NCI-H2171 treated with DMSO at 0.1 percent for 48 hours (cell line): Measurements from ENCODE around the gene MGAT3.

Experiments
- DNase-seq: peaks from one replicate; lab custom pipeline; 2025; lab: John Stamatoyannopoulos, UW

The MGAT3 gene

DNA sequence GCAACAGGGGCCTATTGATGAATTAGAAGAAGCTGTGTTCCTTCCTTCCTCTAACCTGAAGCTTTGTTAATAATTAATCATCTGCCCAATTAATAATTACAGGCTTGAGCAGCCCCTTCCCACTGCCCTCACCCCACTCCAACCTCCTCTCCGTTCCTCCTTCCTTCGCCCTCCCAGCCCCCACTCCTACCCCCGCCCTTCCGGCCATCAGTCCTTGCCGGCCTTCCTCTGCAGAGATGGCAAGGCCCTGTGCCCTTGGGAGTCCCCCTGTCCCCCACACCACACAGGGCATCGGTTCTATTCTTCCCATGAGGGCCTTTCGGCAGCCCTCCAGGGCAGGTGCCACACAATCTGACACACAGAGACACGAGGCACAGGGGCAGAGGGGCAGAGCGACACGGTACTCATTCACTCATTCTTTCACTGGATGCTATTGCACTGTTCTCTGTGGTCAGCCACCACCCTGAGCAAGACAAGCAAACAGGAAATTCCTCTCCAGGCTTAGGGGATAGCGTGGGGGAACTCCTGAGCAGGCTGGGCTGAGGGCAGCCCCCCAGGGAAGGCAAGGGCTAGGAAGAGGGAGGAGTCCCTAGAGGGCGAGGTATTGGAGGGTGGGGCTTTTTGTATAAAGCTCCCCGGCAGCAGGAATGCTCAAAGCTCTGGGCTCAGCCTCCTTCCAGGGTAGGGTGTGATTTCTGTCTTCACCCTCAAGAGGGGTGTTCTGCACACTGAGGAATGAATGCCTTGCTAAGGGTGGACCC is 14.7 kb downstream of the MGAT3 start:
- no peak for DNase-seq

DNA sequence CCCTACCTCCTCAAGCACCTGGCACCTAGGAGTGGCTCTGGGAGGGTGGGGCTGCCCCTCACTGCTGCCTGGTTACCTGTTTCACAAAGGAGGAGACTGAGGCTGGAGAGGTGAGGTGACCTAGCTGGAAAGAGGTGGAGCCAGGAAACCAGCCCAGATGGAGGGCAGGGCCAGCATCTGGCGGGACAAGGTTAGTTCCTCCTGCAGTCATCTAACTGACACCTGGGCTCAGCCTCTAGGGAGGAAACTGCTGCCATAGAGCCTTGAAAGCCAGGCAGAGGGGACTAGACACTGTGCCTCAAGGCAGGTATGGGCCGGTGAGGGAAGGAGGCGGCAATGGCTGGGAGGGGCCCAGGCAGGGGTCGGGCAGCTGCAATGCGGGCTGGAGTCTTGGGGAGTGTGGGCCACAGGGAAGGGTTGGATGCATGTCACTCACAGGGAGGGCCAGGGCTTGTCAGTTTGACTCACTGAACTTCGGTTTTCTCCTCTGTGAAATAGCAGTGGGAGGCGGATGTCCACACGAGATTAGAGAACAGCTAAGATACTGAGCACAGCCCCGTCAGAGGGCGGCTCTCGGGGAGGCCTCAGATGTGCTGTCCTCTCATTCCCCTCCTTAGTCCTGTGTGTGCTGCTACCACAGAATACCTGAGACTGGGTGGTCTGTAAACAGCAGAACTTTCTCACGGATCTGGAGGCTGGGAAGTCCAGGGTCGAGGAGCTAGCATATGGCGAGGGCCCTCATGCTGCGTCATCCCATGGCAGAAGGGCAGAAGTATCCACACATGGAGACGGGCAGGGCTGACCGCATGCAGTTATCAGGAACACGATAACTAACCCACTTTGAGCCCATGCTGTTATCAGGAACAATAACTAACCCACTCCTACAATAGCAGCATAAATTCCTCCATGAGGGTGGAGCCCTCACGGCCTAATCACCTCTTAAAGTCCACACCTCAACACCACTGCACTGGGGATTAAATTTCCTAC is 16.1 kb downstream of the MGAT3 start:
- DNase-seq: peak; percentile 89

DNA sequence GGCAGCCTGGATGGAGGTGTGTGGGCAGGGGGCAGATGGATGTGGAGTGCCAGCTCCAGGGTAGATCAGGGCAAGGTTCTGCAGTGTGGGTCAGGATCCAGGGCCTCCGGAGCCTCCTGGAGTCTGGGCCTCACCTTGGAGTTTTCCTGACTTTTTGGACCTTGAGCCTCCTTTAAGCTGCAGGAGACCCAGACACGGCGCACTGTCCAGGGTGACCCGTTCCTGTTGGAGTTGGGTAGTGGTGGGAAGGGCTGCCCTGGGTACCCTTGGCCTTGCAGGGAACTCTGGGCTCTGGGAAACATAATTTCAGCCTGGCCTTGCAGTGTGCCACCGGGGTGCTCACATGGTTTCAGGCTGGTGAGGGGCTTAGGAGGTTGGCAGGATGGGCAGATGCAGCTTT is 17.0 kb downstream of the MGAT3 start:
- DNase-seq: no peak

DNA sequence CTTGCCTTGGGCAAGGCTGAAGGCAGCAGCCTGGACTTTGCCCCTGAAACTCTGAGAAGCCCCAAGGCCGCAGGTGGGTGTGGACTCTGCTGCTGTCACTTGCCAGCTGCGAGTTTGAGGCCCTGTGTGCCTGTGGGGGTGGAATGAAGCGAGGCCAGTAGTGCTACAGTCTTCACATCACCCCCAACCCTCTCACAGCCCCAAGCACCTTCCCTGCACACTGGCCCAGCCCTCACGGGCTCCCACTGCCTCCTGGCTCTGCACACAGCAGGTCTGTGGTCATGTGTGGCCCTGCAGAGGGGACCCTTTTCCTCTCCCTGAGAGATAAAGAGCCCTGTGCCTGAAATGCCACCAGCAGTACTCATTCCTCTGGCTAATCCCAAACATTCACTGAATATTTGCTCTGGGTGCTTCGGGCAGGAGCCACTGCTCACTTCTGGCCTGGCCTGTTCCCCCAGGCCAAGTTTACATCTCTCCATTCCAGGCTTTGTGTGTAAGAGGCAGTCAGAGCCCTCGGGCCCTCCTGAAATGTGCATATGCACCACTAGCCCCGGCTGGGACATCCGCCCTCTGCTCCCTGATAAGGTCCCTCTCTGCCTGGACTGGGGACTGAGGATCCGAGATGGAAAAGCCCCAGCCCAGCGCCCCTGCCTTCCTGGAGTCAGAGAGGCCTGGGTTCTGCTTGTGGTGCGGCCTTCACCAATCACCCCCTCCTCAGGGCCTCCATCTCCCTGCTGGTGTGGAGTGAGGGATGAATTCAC is 17.7 kb downstream of the MGAT3 start:
- no peak for DNase-seq

DNA sequence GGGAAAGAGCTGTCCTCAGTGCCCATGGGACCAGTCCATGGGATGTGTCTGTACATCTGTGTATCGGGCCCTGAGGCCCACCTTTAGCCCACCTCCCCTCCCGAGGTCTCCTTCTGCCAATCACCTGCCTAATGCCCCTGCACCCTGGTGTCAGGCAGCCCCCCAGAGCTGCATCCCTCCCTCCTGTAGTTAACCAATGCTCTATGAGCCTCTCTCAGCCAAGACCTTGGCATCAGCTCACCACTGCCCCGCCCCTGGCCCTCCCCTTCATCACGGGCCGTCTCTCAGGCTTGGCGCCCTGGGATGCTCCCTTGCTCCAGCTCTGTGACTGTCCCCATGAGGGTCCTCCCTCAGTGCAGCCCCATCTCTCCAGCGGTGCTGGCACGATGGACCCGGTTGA is 18.5 kb downstream of the MGAT3 start:
- DNase-seq: no peak

DNA sequence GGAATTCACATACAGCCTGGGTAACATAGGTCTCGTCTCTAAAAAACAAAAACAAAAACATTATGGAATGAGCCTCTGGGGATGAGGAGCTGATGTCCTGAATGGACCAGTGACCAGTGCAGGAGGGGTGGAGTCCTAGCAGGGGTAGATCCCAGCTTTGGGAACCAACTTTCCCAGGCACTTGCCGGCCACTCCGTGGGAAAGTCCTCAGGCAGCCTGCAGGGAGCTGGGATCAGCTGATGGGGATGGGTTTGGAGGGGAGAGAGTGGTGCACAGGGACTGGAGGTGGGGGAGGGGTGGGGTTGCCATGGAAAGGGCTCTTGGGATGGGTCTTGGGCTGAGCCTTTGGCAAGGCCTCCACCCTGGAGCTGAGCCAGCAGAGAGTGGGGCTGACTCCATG is 19.1 kb downstream of the MGAT3 start:
- DNase-seq: no peak

DNA sequence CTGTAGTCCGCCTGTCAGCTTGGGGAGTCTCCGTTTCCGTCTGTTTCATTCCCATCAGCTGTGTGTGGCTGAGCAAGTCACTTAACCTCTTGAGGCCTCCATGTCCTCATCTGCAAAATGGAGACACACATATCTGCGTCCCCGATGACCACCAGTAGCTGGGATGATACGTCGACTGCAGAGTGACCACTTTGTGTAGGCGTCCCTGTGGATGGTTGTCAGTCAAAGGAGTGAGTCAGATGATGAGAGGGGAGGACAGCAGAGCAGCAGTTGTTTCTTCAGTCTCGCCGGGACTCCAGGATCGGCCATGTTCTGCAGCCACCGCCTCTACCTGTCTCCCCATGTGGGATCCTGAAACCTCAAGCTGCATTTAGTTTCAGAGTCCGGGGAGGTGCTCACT is 19.9 kb downstream of the MGAT3 start:
- DNase-seq: no peak

DNA sequence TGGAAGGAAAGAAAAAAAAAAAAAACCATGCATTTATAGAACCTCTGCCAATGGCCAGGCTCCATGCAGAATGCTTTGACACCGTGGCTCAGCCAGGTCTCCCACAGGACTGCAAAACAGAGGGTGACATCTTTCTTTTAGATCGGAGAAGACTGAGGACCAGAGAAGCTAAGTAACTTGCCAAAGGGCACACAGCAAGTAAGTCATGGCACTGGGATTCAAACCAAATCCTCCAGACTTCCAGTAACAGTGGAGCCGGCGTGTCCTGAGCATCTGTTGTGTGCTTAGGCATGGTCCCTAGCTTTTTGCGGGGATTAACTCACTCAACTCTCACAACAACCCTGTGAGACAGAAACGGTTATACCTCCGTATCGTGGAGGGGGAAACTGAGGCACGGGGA is 20.7 kb downstream of the MGAT3 start:
- no peak for DNase-seq

DNA sequence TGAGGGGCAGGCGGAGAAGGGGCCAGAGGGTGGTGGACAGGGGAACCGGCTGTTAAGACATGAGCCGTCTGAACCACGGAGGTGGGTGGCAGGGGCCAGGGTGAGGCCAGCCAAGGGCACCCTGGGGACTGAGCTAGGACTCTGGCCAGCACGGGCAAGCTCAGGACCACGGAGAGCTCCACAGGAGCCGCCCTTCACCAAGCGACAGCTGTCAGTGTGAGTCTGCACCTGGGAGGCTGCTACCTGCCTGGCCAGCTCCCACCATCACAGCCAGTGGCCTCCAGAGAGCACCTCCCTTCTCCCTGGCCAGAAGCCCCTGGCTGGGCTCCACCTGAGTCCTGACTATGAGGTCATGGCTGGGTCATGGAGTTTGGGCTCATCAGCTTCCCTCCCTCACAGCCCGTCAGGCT is 21.6 kb downstream of the MGAT3 start:
- DNase-seq: no peak

DNA sequence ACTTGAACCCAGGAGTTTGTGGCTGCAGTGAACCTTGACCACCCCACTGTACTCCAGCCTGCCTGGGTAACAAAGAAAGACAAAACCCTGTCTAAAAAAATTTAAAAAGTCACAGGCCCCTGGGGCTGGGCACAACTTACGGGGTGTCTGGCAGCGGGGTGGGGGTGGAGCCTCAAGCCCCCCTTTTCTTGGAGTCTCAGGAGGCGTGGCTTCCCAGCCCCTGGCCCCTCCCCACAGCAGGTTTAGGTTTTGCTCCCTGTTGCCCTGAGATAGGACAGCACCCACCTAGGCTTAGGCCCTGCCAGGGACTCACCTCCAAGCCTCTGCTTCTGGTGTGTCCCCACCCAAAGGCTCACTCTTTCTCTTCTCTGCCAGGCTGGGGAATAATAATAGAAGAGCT is 22.4 kb downstream of the MGAT3 start:
- DNase-seq: no peak

DNA sequence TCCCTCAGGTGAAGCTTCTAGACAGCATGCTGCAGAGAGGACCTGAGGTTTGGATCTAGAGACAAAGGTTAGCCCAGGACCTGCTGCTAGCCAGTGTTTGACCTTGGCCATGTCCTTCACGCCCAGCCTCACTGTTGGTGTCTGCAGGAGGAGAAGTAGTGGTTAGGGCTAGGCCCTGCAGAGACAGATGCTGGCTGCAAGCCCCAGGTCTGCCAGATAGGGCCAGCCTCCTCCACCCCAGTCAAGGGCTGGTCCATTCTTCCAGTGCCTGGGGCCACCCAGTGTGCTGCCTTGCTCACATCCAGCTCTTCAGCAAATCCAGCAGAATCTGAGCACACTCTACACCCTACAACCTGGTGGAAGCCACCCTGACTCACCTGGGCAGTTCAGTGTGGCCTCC is 23.7 kb downstream of the MGAT3 start:
- no peak for DNase-seq

DNA sequence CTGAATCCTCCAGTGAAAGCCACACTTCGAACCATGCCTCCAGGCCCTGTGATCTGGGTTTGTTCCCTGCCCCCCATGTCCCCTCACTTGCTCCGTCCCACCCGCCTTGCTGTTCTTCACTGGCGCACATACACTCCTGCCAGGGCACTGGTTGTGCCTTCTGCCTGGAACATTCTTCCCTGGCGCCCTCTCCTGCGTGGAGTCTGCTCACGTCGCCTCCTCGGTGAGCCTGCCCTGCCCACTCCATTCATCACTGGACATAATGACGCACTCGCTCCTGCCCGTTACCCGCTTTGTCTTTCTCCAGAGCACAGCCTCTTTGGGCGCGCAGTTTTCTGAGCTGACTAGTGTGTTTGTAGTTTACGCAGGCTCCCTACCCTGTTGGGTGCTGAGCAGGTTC is 24.2 kb downstream of the MGAT3 start:
- no peak for DNase-seq

DNA sequence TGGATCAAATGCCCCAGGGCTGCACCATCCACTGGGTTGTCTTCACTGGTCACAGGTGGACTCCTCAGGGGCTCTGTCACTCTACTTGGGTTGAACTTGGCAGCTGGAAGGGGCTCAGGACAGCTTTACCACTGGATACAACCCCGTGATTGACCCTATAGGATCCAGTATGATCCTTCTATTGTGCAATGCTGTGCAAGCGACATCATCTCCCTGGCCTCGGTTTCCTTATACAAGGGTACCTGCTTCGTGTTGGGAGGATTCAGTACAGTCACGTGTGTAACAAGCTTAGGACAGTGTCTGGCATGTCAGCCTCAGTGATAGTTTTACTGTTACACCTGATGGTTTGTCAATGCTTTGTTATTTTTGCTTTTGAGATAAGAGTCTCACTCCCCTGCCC is 24.8 kb downstream of the MGAT3 start:
- no peak for DNase-seq

DNA sequence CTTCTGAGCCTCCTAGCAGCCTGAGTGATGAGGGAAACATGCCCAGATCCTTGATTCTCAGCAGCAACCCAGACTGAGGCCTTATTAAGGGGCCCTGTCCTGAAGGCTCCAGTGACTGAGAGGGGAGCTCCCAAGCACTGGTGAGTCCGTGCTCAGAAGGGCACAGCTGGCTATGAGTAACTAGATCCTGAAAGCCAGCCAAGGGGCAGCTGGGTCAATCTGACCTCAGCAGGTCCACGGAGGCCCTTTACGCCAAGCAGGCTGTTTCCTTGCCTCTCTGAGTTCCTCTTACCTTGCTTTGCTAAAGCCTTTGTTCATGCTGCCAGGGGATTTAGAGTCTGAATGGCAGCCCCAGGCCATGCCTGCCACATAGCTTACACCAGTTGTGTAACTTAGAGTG is 26.0 kb downstream of the MGAT3 start:
- no peak for DNase-seq

DNA sequence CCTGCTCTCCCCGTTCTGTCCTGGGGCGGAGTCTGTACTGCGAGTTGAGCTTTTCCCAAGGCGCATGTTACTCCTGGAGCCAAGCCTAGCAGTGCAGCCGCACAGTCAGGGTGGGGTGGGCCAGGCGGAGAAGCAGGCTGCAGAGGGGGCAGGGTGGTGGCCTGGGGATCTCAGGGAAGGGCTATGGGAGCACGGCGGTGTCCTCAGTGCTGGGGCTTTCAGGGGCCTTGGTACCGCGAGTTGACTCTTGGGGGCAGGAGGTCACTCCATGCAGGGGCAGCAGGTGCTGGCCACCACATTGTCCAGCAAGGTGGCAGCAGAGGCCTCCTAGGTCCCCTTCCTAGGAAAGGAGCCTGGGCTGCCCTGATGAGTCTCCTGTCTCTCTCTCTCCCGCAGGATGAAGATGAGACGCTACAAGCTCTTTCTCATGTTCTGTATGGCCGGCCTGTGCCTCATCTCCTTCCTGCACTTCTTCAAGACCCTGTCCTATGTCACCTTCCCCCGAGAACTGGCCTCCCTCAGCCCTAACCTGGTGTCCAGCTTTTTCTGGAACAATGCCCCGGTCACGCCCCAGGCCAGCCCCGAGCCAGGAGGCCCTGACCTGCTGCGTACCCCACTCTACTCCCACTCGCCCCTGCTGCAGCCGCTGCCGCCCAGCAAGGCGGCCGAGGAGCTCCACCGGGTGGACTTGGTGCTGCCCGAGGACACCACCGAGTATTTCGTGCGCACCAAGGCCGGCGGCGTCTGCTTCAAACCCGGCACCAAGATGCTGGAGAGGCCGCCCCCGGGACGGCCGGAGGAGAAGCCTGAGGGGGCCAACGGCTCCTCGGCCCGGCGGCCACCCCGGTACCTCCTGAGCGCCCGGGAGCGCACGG is 30.4 kb downstream of the MGAT3 start:
- no peak for DNase-seq

DNA sequence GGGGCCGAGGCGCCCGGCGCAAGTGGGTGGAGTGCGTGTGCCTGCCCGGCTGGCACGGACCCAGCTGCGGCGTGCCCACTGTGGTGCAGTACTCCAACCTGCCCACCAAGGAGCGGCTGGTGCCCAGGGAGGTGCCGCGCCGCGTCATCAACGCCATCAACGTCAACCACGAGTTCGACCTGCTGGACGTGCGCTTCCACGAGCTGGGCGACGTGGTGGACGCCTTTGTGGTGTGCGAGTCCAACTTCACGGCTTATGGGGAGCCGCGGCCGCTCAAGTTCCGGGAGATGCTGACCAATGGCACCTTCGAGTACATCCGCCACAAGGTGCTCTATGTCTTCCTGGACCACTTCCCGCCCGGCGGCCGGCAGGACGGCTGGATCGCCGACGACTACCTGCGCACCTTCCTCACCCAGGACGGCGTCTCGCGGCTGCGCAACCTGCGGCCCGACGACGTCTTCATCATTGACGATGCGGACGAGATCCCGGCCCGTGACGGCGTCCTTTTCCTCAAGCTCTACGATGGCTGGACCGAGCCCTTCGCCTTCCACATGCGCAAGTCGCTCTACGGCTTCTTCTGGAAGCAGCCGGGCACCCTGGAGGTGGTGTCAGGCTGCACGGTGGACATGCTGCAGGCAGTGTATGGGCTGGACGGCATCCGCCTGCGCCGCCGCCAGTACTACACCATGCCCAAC is 31.2 kb downstream of the MGAT3 start:
- DNase-seq: no peak

DNA sequence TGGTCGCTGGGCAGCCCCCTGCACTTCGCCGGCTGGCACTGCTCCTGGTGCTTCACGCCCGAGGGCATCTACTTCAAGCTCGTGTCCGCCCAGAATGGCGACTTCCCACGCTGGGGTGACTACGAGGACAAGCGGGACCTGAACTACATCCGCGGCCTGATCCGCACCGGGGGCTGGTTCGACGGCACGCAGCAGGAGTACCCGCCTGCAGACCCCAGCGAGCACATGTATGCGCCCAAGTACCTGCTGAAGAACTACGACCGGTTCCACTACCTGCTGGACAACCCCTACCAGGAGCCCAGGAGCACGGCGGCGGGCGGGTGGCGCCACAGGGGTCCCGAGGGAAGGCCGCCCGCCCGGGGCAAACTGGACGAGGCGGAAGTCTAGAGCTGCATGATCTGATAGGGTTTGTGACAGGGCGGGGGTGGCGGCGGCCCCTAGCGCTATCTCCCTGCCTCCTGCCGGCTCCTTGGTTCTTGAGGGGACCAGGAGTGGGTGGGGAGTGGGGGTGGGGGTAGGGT is 31.8 kb downstream of the MGAT3 start:
- no peak for DNase-seq

DNA sequence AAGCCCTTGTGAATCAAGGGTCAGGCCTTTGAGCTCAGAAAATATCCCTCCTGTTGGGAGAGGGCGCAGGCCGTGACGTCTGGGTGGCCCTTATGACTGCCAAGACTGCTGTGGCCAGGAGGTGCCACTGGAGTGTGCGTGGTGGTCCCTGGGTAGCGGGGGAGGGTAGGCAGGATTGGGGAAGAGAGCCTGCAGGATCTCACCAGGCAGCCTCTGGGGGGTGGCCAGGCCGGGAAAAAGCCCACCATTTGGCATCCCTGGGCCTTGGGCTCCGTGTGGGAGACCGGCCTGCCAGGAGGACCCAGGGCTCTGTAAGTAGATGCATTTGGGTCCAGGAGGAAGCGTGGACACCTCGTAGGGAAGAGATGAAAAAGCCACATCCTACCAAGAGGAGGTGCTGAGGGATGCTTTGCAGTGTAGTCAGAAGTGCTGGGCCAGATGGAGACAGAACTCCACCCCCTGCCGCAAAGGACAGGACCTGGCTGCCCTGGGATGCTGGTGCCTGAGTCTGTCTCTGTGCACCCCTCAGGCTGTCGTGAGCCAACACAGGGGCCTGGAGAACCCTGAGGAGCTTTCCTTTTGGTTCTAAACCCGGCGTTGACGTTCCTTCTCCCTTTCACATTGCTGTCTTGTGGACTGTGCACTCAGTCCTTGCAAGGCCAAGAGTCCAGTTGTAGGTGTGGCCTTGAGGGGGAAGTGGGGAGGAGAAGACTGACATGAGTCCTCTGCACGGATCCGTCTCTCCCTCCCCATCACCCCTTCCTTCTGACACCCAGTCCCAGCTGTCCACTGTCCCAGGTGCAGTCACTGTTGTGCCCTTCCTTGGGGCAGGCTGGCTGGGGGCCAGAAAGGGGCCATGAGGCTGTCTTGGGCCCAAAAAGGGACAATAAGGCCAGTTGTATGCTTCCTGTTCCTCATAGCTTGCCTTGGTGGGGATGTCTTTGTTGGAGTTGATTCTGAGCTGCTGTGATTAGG is 32.6 kb downstream of the MGAT3 start:
- DNase-seq: no peak

DNA sequence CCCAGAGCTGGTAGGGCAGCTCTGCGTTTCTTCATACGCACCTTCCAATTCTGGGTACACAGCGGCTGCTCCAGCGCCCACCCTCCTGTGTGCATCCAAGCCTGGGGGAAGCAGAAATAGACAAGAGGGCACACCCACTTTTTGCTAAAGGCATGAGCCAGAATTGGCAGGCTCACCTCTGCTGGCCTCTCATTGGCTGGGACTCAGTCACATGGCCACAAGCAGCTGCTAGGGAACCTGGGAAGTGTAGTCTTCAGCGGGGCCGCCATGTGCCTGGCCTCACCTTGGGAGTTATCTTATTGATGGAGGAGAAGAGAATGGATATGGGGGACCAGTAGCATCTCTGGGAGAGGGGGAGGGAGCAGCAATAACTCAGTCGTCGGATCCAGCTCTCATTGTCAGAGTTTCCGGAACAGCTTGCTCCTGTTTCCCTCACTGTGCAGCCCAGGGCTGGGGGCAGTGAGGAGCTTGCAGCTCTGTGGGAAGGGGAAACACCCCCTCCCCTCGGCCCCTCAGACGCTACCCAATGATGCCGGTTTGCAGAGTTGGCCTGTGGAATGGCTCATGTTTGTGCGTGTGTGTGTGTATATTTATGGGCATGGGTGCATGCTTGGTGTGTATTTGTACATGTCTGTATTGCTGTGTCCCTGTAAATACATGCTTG is 33.5 kb downstream of the MGAT3 start:
- peak; percentile 90 for DNase-seq
